BLaER1 treated with 17β-estradiol and CSF1 and Interleukin-3, amounts not matched to agents 10 nM and 100 nM (cell line): ENCODE data around the gene CFAP46.
"Not testable (repeated sequence)": the region's sequence is repeated elsewhere in the genome, so short reads cannot be mapped to it uniquely, and the experiment has no call there.

Experiments used
- H3K27ac ChIP-seq, 11 experiments: shearing (Covaris generic); formaldehyde crosslinking; 2 replicates each; pipeline ENCODE4 v1.8.1; 2022
- H3K27me3 ChIP-seq, 11 experiments: shearing (Covaris generic); formaldehyde crosslinking; 2 replicates each; pipeline ENCODE4 v1.8.1; 2022
- H3K36me3 ChIP-seq, 11 experiments: shearing (Covaris generic); formaldehyde crosslinking; 2 replicates each; pipeline ENCODE4 v1.8.1; 2022
- H3K4me1 ChIP-seq, 10 experiments: shearing (Covaris generic); formaldehyde crosslinking; 2 replicates each; pipeline ENCODE4 v1.8.1; 2022
- H3K4me2 ChIP-seq, 11 experiments: shearing (Covaris generic); formaldehyde crosslinking; 2 replicates each; pipeline ENCODE4 v1.8.1; 2022
- H3K4me3 ChIP-seq, 10 experiments: shearing (Covaris generic); formaldehyde crosslinking; 2 replicates each; pipeline ENCODE4 v1.8.1; 2022
- H3K9ac ChIP-seq, 11 experiments: shearing (Covaris generic); formaldehyde crosslinking; 2 replicates each; pipeline ENCODE4 v1.8.1; 2022
- H3K9me3 ChIP-seq, 11 experiments: shearing (Covaris generic); formaldehyde crosslinking; replicated peaks in 1 of 11; 2 replicates each; pipeline ENCODE4 v1.8.1; 2022
- H4K20me1 ChIP-seq, 11 experiments: shearing (Covaris generic); formaldehyde crosslinking; 2 replicates each; pipeline ENCODE4 v1.8.1; 2022
- Cebpa-rat ChIP-seq, 11 experiments: shearing (Covaris generic); IDR thresholded peaks; 2 replicates each; pipeline ENCODE4 v1.8.1; 2022

The CFAP46 gene

DNA sequence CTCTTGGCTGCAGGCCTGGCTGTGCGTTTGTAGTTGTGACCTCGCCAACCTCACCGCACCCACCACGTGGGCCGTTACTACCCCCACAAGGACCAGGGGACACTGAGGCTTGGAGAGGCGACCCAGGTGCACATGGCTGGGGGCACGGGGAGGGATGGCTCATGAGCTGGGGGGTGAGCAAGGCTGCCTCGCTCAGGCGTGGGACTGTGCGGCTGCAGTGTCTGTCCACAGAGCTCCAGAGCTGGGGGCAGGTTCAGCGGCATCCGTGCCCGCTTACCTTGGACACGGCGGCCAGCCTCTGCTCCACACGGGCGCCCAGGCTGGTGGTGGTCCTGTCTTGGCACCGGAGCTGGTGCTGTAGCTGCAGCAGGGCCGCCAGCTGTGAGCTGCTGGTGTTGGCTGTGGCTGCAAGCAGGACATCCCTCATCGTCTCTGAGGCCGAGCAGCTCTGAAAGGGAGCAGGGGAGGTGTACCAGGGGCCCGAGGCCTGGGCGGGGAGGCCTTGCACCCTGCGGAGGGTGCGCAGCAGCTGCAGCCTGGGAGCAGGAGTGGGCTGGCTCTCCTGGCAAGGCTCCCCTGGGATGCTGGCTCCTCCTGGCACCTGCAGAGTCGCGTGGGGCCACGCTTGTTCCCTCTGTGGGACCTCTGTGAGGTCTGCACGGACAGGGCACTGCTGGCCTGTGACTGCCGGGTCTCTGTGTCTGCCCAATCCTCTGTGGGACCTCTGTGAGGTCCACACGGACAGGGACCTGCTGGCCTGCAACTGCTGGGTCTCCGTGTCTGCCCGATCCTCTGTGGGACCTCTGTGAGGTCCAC, 96.4 kb downstream of the CFAP46 start:
- H4K20me1 ChIP-seq: no peaks in the 10 kb centered on the region
- no peak overlapping the region for H3K27ac ChIP-seq
- no peak overlapping the region for H3K9ac ChIP-seq
- no peak overlapping the region for H3K4me3 ChIP-seq
- H3K36me3 ChIP-seq: no peaks in the 10 kb centered on the region
- TF ChIP-seq Cebpa-rat (IDR thresholded peaks at IDR 0.05): no peak
- peak overlapping the region in 8 of 11 experiments; percentile 75 to 92 (median 88); a peak in 14 of 22 replicates for H3K4me2 ChIP-seq
- peaks cover 35 to 59% (median 55%) of the 10 kb centered on the region in 10 experiments for H3K4me1 ChIP-seq
- peaks cover 0 to 28% (median 0%) of the 10 kb centered on the region in 11 experiments; a peak in 5 of 22 replicates for H3K27me3 ChIP-seq
- peaks cover 19 to 25% (median 22%) of the 10 kb centered on the region in 11 experiments for H3K9me3 ChIP-seq

DNA sequence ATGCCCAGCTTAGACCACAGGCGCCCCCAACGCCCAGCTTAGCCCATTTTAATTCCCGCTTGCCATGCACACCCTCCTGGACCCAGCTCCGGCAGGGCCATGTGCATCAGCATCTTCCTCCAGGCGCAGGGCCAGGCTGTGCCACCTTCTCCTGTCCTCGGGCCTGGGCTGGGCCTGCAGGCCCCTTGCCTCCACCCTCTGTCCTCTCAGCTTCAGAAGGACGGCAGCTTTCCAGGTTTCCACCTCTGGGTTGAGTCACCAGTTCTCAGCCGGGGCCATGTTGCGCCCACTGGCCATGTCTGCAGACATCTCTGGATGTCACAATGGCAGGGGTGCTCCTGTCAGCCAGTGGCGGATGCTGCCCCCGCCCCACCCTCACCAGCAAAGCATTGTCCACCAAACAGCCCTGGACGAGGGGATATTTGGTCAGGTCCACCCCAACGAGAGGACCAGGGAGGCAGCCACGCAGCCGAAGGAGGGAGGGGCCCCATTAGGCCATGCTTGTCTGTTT, 97.3 kb downstream of the CFAP46 start:
- peaks cover 27 to 53% (median 46%) of the 10 kb centered on the region in 10 experiments for H3K4me1 ChIP-seq
- H3K9me3 ChIP-seq: peaks cover 19 to 25% (median 22%) of the 10 kb centered on the region in 11 experiments
- no peak for TF ChIP-seq Cebpa-rat (IDR thresholded peaks at IDR 0.05)
- H3K36me3 ChIP-seq: no peaks in the 10 kb centered on the region
- H4K20me1 ChIP-seq: no peaks in the 10 kb centered on the region
- H3K4me3 ChIP-seq: no peak overlapping the region
- H3K9ac ChIP-seq: no peak overlapping the region
- peak overlapping the region in 5 of 11 experiments; percentile 78 to 92 (median 88); a peak in 5 of 22 replicates for H3K4me2 ChIP-seq
- peaks cover 0 to 27% (median 0%) of the 10 kb centered on the region in 11 experiments; a peak in 4 of 22 replicates for H3K27me3 ChIP-seq
- H3K27ac ChIP-seq: no peak overlapping the region

DNA sequence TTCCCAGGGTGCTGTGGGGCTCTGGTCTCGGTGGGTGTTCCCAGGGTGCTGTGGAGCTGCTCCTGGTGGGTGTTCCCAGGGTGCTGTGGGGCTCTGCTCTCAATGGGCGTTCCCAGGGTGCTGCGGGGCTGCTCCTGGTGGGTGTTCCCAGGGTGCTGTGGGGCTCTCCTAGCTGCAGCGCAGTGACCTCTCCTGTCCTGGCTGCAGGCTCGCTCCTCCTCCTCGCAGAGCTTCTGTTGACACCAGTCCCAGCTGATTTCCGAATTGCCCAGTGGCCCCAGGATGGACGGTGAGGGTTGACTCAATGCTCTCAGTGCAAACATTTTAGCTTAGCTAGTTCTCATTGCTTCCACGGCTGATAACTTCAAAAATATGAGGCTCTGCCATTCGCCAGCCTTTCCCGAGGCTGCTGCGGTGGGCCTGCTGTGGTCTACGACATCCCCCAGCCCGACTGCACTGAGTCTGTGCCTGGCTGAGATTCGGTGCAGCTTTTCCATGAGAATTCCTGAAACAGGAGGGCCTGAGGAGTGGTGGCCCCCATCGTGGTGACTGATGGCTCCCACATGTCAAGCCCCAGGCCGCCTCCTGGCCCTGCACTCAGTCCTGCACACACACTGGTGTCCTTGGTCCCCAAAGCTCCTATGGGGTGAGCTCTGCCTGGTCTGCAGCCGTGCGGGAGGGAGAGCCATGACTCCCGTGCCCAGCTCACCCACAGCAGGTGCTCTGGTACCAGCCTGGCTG, 98.1 kb downstream of the CFAP46 start:
- no peak for TF ChIP-seq Cebpa-rat (IDR thresholded peaks at IDR 0.05)
- Histone ChIP-seq H3K9me3 (peaks cover 19 to 25% (median 22%) of the 10 kb centered on the region in 11 experiments), H4K20me1 (no peaks in the 10 kb centered on the region), H3K27me3 (peaks cover 0 to 21% (median 0%) of the 10 kb centered on the region in 11 experiments; a peak in 2 of 22 replicates), H3K9ac (no peak overlapping the region), H3K4me1 (peaks cover 18 to 53% (median 38%) of the 10 kb centered on the region in 10 experiments), H3K4me3 (no peak overlapping the region), H3K36me3 (no peaks in the 10 kb centered on the region), H3K27ac (no peak overlapping the region), H3K4me2 (no peak overlapping the region)

DNA sequence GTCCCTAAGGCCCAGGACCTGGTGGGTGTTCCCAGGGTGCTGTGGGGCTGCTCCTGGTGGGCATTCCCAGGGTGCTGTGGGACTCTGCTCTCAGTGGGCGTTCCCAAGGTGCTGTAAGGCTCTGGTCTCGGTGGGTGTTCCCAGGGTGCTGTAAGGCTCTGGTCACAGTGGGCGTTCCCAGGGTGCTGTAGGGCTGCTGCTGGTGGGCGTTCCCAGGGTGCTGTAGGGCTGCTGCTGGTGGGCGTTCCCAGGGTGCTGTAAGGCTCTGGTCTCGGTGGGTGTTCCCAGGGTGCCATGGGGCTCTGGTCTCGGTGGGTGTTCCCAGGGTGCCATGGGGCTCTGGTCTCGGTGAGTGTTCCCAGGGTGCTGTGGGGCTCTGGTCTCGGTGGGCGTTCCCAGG, 99.1 kb downstream of the CFAP46 start:
- H3K36me3 ChIP-seq, H3K27ac ChIP-seq, H3K4me3 ChIP-seq, H4K20me1 ChIP-seq, H3K9ac ChIP-seq, H3K4me2 ChIP-seq: not testable (repeated sequence)
- peaks cover 19 to 25% (median 22%) of the 10 kb centered on the region in 11 experiments for H3K9me3 ChIP-seq
- peaks cover 9 to 53% (median 38%) of the 10 kb centered on the region in 10 experiments for H3K4me1 ChIP-seq
- peaks cover 0 to 28% (median 0%) of the 10 kb centered on the region in 11 experiments; a peak in 5 of 22 replicates for H3K27me3 ChIP-seq

DNA sequence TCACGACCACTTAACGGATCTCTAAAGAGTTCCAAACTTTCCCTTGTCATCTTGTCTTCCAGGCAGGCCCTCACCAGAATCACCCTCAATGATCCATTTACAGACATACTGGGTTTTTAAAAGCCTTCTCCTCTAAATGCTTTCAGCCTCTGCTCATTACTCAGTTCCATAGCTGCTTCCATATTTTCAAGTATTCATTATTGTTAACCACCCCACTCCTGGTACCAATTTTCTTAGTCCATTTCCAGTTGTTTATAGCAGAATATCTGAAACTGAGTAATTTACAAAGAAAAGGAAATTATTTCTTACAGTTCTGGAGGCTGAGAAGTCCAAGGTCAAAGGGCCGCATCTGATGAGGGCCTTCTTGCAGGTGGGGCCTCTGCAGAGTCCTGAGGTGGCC, 100.0 kb downstream of the CFAP46 start:
- no peak overlapping the region for H3K9ac ChIP-seq
- H3K4me1 ChIP-seq: peaks cover 0 to 53% (median 36%) of the 10 kb centered on the region in 10 experiments; a peak in 18 of 20 replicates
- no peak for TF ChIP-seq Cebpa-rat (IDR thresholded peaks at IDR 0.05)
- H4K20me1 ChIP-seq: 0 out of 22 replicates have a peak, but pooled peaks cover 0 to 3% (median 0%) of the 10 kb centered on the region in 11 experiments
- peaks cover 19 to 25% (median 22%) of the 10 kb centered on the region in 11 experiments for H3K9me3 ChIP-seq
- H3K36me3 ChIP-seq: no peaks in the 10 kb centered on the region
- H3K4me2 ChIP-seq: no peak overlapping the region
- H3K27ac ChIP-seq: no peak overlapping the region
- no peak overlapping the region for H3K4me3 ChIP-seq
- H3K27me3 ChIP-seq: peaks cover 0 to 21% (median 0%) of the 10 kb centered on the region in 11 experiments; a peak in 5 of 22 replicates

DNA sequence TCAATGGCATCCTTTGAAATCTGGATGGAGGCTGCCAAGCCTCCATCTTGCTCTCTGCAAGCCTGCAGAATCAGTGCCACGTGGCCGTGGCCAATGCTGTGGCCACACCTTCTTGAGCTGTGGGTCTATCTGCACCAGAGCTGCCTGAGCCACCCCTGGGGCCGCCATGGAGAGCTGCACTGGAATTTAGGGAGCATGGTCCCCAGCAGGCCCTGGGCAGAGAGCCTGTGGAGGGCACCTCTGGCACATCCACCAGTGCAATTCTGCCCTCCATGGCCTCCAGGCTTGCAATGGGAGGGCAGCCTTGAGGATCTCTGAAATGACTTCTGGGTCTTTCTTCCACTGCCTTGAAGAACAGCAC, 100.8 kb downstream of the CFAP46 start:
- Histone ChIP-seq H4K20me1 (peaks cover 0 to 3% (median 0%) of the 10 kb centered on the region in 11 experiments; a peak in 1 of 22 replicates), H3K4me2 (no peak overlapping the region), H3K9ac (no peak overlapping the region), H3K4me3 (no peak overlapping the region), H3K36me3 (no peaks in the 10 kb centered on the region), H3K9me3 (peaks cover 19 to 25% (median 22%) of the 10 kb centered on the region in 11 experiments), H3K27ac (no peak overlapping the region), H3K4me1 (peaks cover 0 to 53% (median 36%) of the 10 kb centered on the region in 10 experiments; a peak in 14 of 20 replicates), H3K27me3 (peaks cover 0 to 20% (median 0%) of the 10 kb centered on the region in 11 experiments; a peak in 4 of 22 replicates)
- no peak for TF ChIP-seq Cebpa-rat (IDR thresholded peaks at IDR 0.05)

DNA sequence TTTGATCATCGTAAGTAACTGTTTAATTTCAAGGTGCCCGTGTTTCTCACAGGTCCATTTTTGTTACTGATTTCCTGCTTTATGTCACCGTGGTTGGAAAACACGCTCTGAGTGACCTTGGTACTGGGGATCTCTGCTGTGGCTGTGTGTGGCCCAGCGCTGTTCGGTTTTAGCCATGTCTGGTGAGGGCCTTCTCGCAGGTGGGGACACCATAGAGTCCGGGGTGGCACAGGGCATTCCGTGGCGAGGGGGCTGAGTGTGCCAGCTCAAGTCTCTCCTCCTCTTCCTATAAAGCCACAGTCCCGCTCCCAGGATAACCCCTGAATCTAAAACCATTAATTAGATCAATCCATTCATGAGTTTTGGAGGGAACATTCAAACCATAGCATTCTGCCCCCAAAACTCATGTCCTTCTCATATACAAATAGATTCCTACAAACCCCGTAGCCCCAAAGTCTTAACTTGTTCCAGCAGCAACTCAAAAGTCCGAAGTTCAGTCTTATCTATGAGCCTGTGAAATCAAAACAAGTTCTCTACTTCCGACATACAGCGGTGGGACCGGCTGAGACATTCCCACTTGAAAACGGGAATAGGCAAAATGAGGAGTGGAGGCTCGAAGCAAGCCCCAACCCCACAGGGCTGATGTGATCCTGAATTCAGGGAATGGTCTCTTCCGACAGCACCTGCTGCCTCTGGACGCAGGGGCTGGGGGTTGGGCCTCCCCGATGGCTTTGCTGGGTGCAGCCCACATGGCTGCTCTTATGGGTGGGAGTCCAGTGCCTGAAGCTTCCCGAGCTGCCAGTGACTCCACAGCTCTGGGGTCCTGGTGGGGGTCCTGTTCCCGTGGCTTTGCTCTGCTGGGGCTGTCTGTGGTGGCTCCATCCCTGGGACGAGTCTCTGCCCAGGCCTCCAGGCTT, 101.4 kb downstream of the CFAP46 start:
- peaks cover 0 to 3% (median 0%) of the 10 kb centered on the region in 11 experiments; a peak in 1 of 22 replicates for H4K20me1 ChIP-seq
- H3K27ac ChIP-seq: no peak overlapping the region
- no peak overlapping the region for H3K9ac ChIP-seq
- peaks cover 0 to 20% (median 0%) of the 10 kb centered on the region in 11 experiments; a peak in 4 of 22 replicates for H3K27me3 ChIP-seq
- H3K4me1 ChIP-seq: peaks cover 0 to 52% (median 36%) of the 10 kb centered on the region in 10 experiments; a peak in 13 of 20 replicates
- H3K36me3 ChIP-seq: no peaks in the 10 kb centered on the region
- H3K4me2 ChIP-seq: no peak overlapping the region
- H3K4me3 ChIP-seq: no peak overlapping the region
- TF ChIP-seq Cebpa-rat (IDR thresholded peaks at IDR 0.05): no peak
- H3K9me3 ChIP-seq: peaks cover 19 to 25% (median 22%) of the 10 kb centered on the region in 11 experiments

DNA sequence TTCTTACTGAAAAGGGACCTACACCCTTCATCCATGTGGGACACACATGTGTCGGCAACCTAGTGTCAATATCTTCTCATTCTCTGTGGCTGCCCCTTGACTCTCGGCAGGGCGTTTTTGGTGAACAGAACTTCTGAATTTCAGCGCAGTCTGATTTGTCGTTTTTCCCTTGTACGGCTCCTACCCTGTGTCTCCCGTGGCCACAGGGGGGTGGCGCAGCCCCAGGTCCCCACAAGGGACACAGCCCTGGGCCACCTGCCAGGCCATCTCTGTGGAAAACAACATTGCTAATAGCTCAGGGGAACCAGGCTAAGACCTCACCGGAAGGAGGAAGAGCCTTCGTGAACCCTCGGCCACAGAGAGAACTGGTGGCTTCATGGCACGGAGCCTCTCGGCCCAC, 103.3 kb downstream of the CFAP46 start:
- H3K27me3 ChIP-seq: peaks cover 0 to 20% (median 0%) of the 10 kb centered on the region in 11 experiments; a peak in 4 of 22 replicates
- no peak overlapping the region for H3K27ac ChIP-seq
- no peak overlapping the region for H3K9ac ChIP-seq
- H3K4me3 ChIP-seq: no peak overlapping the region
- peaks cover 0 to 3% (median 0%) of the 10 kb centered on the region in 11 experiments; a peak in 2 of 22 replicates for H4K20me1 ChIP-seq
- peak overlapping the region in 5 of 11 experiments; percentile 35 to 66 (median 55); a peak in 9 of 22 replicates for H3K4me2 ChIP-seq
- H3K36me3 ChIP-seq: no peaks in the 10 kb centered on the region
- no peak for TF ChIP-seq Cebpa-rat (IDR thresholded peaks at IDR 0.05)
- H3K9me3 ChIP-seq: peaks cover 19 to 25% (median 22%) of the 10 kb centered on the region in 11 experiments
- peaks cover 0 to 44% (median 32%) of the 10 kb centered on the region in 10 experiments; a peak in 13 of 20 replicates for H3K4me1 ChIP-seq
